HG03432 (cell line): ENCODE measurements around the gene ATP5F1D.
A peak's percentile ranks its signal among the peaks of the same experiment; 100 is the strongest.

ENCODE experiments used
- ATAC-seq: cut with Tn5 transposase; IDR thresholded peaks from one replicate; pipeline ENCODE4 v1.9.1; 2021; ENCODE audit warnings: mild to moderate bottlenecking, moderate library complexity; ENCODE audit not compliant: unreplicated experiment

ATP5F1D gene

GRCh38 chr19:1231729-1232637, 9.6 kb upstream of the ATP5F1D start:
- no peak for ATAC-seq

GRCh38 chr19:1232652-1233072, 8.9 kb upstream of the ATP5F1D start:
- ATAC-seq: no peak

- ATAC-seq: no peak
Measured at GRCh38 chr19:1233115-1233667, 8.4 kb upstream of the ATP5F1D start.

GRCh38 chr19:1234051-1234954, 7.2 kb upstream of the ATP5F1D start:
- no peak for ATAC-seq

- ATAC-seq: no peak
Measured at GRCh38 chr19:1234955-1235380, 6.6 kb upstream of the ATP5F1D start.

- ATAC-seq: no peak
Measured at GRCh38 chr19:1235625-1236538, 5.7 kb upstream of the ATP5F1D start.

GRCh38 chr19:1236576-1236975, 5.0 kb upstream of the ATP5F1D start:
- ATAC-seq: no peak

- no peak for ATAC-seq
Measured at GRCh38 chr19:1237027-1237659, 4.4 kb upstream of the ATP5F1D start.

GRCh38 chr19:1237754-1238368, 3.7 kb upstream of the ATP5F1D start, which contains the start of gene CBARP:
Gene CBARP (minus strand): TSS chr19:1238005. CDS start chr19:1236100, 1,905 bp downstream.
- no peak for ATAC-seq

GRCh38 chr19:1238369-1239303, 2.9 kb upstream of the ATP5F1D start:
- no peak for ATAC-seq

- no peak for ATAC-seq
Measured at GRCh38 chr19:1239420-1239795, 2.1 kb upstream of the ATP5F1D start.

GRCh38 chr19:1239796-1240737, 1.5 kb upstream of the ATP5F1D start:
- ATAC-seq: peak; percentile 28

- ATAC-seq: no peak
Measured at GRCh38 chr19:1240925-1241324, 626 bp upstream of the ATP5F1D start.

- ATAC-seq: no peak
Measured at GRCh38 chr19:1243768-1244692, 2.5 kb downstream of the ATP5F1D start.

GRCh38 chr19:1244693-1245451, 3.3 kb downstream of the ATP5F1D start:
- no peak for ATAC-seq
